ENCODE data around the gene SLC22A5. TPM values are rescaled to one million over a fixed set of nuclear protein-coding genes. Genes with fewer than 3 reads are reported as not detected.

SLC22A5 gene
- total and polyA plus RNA-seq, 2 donors (not counting 3 experiments of a cell fraction or from before 2014, with no cell fraction given): 3.6 to 9.3 TPM

DNA sequence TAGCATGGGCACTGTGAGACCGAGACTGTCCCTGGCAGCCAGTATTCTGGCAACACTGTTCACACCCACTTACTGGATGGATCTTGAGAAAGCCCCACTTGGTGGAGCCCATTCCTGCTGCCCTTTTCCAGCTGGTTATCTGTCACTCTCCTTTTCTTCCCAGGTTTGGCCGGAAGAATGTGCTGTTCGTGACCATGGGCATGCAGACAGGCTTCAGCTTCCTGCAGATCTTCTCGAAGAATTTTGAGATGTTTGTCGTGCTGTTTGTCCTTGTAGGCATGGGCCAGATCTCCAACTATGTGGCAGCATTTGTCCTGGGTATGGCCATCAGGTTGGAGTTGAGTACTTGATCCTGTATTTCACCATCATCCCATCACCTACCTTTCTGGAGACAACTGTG is 14.5 kb downstream of the SLC22A5 start:
- Histone ChIP-seq H3K36me3 (ENCODE audit: control insufficient read depth in 2 of 2, extremely low read depth in 1 of 2, insufficient read depth in 2 of 2, low read length in 2 of 2) (no peaks in the 10 kb centered on the region), H3K4me2 (ENCODE audit: insufficient read depth, low read length) (no peak overlapping the region), H2AFZ (ENCODE audit: low read depth, low read length) (no peak overlapping the region), H4K20me1 (replicated peaks; ENCODE audit: control insufficient read depth, extremely low read depth, insufficient read depth, low read length) (no peaks in the 10 kb centered on the region), H3K9me3 (replicated peaks; ENCODE audit: control insufficient read depth, insufficient read depth, low read length) (no peaks in the 10 kb centered on the region), H3K79me2 (ENCODE audit: control insufficient read depth, insufficient read depth, low read length) (no peaks in the 10 kb centered on the region), H3K9ac (replicated peaks; ENCODE audit: extremely low read depth, insufficient read depth, low read length) (no peak overlapping the region), H3K27ac (ENCODE audit: insufficient read depth, low read depth, low read length) (no peak overlapping the region), H3K27me3 (ENCODE audit: control insufficient read depth in 2 of 2, insufficient read depth in 2 of 2, low read length in 2 of 2) (no peaks in the 10 kb centered on the region), H3K9me1 (replicated peaks; ENCODE audit: control insufficient read depth, extremely low read depth, insufficient read depth, low read length) (no peaks in the 10 kb centered on the region), H3K4me1 (ENCODE audit: control insufficient read depth, extremely low read depth, insufficient read depth, low read length) (peaks cover 31% of the 10 kb centered on the region), H3K4me3 (replicated peaks in 1 of 3; ENCODE audit: insufficient read depth in 1 of 3, low read depth in 1 of 3, low read length in 3 of 3) (no peak overlapping the region)
- CTCF ChIA-PET: interaction anchor here (1.4 to 2.4 kb wide), 2 partner anchors 9 to 436 kb away, joined by 3 to 15 read pairs; no protein-coding TSS in a partner anchor
- POLR2A ChIA-PET: no interaction called here
- BruUV-seq (replicated peaks): no TSS peak
- intact Hi-C loops (cut with micrococcal nuclease) (loop anchor here (2.0 to 10.0 kb wide), 4 partner anchors 241 to 861 kb away; partner anchors contain the start of gene HSPA4), dilution Hi-C loops (cut with MboI; ENCODE audit: extremely low pct_ligation_motif_present, low sequenced_read_pairs) (no loop called here)
- no peak for TF ChIP-seq POLR2AphosphoS5 (IDR thresholded peaks at IDR 0.05; ENCODE audit: insufficient read depth, low read depth, low read length)
- TF ChIP-seq CTCF (IDR thresholded peaks at IDR 0.05; ENCODE audit: extremely low read depth in 1 of 2, insufficient read depth in 1 of 2, low read depth in 1 of 2, low read length in 2 of 2): no peak
- TF ChIP-seq FOS (IDR thresholded peaks at IDR 0.05; ENCODE audit: borderline replicate concordance, insufficient read depth, low read length): no peak
- TF ChIP-seq EZH2 (IDR thresholded peaks at IDR 0.05; ENCODE audit: borderline replicate concordance, low read depth, low read length, severe bottlenecking): no peak
- TF ChIP-seq GATA2 (IDR thresholded peaks at IDR 0.05; ENCODE audit: insufficient read depth, insufficient read length, low read depth, low read length): no peak
- TF ChIP-seq MYC (IDR thresholded peaks at IDR 0.05; ENCODE audit: low read depth, low read length): no peak
- TF ChIP-seq, protein P1, sequence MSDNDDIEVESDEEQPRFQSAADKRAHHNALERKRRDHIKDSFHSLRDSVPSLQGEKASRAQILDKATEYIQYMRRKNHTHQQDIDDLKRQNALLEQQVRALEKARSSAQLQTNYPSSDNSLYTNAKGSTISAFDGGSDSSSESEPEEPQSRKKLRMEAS (IDR thresholded peaks at IDR 0.05; ENCODE audit: insufficient read depth, insufficient read length): no peak
- TF ChIP-seq JUN (IDR thresholded peaks at IDR 0.05; ENCODE audit: borderline replicate concordance, insufficient read depth, insufficient read length, low read depth): no peak
- no peak for TF ChIP-seq POLR2A (IDR thresholded peaks at IDR 0.05; ENCODE audit: low read depth, low read length)
- DNase-seq (ENCODE audit: low read depth, low spot score): no peak
- no peak for FAIRE-seq
